Activated T-cell treated with anti-CD3 and anti-CD28 coated beads for 48 hours (primary cell): Measurements from ENCODE around the gene GTF2A1.
"Not testable (repeated sequence)": the region's sequence is repeated elsewhere in the genome, so short reads cannot be mapped to it uniquely, and the experiment has no call there.

Experiments
- DNase-seq: peaks from one replicate; pipeline ENCODE4 v3.0.0-alpha.2; 2020; ENCODE audit warnings: low read depth

Gene GTF2A1

DNA sequence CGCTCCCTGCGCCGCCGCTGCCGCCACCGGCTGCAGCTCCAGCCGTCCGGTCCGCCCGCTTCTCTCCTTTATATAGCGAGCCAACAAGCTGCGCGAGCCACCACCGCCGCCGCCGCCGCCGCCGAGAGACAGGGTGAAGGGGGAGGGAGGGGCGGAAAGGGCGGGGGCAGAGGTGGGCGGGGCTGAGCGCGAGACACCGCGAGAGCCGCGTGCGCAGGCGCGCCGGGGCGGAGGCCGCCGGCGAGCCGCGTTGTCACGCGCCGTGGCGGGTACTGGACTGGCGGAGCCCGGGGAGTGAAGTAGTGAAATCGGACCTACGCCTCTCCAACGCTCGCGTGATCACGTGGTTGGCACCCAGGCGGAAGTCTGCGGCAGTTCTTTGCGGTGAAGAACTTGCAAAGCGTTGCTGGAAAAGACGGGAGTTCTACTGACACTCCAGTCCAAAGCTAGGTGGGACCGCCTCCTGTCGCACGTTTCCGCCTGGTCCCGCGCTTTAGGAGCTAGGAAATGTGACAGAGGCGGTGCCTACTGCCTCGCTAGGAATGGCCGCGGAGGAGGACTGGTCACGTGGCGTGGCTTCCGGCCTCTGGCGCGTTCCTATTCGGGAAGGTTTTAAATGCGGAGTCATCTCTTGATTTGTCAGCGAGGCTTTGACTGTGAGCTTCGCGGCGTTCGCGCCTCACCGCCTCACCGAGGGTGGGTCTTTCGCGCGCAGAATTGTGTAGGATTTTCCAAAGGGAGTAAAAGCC is at the start of gene GTF2A1:
TSS of gene GTF2A1 (minus strand) at position 130 of the 749 bp plus-strand sequence. CDS start 441 bp downstream, outside the sequence.
- DNase-seq = peak; percentile 92

DNA sequence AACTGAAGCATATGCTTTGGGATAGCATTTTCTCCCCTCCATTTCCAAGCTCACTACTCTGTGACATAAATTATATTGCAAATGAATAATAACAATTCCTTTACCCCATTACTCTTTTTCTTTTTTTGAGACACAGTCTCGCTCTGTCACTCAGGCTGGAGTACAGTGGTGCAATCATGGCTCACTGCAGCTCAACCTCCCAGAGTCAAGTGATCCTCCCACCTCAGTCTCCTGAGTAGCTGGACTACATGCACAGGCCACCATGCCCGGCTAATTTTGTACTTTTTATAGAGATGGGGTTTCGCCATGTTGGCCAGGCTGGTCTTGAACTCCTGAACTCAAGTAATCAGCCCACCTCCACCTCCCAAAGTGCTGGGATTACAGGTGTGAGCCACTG is 49.2 kb upstream of the GTF2A1 start:
- no peak for DNase-seq

DNA sequence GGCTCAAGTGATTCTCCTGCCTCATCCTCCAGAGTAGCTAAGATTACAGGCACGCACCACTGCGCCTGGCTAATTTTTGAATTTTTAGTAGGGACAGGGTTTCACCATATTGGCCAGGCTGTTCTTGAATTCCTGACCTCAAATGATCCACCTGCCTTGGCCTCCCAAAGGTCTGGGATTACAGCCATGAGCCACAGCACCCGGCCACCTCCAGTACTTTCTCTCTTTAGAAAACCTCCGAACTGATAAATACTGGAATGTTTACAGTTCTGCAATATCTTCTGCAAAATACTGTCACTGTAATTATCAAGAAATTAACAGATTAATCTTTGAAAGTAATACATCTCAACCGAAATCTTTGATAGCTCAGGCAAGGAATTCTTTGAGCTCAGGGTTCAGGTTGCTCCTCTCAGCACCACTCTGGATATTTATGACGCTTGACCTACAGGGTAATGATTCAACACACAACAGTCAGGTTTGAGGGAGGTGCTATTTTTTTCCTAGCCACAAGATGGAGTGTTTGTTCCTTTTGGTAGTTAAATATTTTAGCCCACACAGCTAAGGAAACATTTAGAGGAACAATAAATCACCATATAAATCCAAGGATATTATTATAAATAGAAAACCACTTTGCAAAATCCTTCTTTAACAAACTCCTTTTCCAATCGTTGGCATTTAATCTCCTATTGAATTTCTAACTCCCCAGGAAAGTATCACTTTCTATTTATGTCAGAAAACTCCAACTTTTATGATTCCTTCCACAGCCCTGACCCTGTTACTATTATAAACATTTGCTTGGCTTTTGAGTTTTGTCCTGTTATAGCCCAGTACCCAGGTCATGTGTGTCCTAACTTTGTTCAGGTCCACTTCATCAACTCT is 48.6 kb upstream of the GTF2A1 start:
- no peak for DNase-seq

GRCh38 chr14:81268016-81268416 is 47.3 kb upstream of the GTF2A1 start:
- no peak for DNase-seq

DNA sequence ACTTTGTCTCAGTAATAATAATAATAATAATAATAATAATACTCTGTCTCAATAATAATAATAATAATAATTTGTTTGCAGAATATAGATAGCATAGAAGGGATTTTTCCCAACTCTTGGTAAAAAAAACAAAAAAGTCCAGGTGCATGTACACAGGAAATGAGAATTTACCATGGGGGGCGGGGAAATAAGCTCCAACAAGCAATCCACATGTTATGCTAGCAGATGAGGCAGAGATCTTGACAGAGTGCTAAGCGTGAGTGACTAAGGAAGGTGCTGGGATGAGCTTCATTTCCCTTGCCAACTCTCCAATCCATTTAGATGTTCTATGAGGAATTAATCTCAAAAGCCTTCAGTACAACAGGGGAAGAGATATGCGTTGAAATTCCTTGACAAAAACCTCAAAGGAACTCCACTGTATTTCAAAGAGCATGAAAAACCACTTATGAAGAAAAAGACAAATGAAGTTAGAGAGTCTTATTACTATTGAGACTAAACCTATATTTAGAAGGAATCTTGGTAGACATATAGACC is 44.9 kb upstream of the GTF2A1 start:
- no peak for DNase-seq

- no peak for DNase-seq
Measured at GRCh38 chr14:81264671-81265070, 43.9 kb upstream of the GTF2A1 start.

GRCh38 chr14:81263777-81264410 is 43.1 kb upstream of the GTF2A1 start:
- no peak for DNase-seq

- DNase-seq = no peak
Measured at GRCh38 chr14:81261176-81261575, 40.4 kb upstream of the GTF2A1 start.

DNA sequence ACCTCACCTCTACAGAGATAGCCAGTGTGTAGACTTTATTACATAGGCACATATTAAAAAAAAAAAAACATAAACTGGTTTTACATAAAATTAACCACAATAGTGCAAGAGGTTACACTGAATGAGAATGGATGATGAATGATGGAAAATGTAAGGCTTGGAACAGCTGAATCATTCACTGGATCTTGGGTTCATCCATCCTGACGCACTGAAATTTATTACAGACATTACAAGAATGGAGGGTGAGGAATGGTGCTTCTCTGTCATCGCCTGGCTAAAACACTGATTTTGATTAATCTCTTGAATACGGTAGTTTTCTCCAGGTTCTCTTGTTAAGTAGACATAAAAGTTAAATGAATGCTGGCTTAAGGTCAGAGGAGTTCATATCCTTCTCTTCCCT is 40.0 kb upstream of the GTF2A1 start:
- DNase-seq = no peak

DNA sequence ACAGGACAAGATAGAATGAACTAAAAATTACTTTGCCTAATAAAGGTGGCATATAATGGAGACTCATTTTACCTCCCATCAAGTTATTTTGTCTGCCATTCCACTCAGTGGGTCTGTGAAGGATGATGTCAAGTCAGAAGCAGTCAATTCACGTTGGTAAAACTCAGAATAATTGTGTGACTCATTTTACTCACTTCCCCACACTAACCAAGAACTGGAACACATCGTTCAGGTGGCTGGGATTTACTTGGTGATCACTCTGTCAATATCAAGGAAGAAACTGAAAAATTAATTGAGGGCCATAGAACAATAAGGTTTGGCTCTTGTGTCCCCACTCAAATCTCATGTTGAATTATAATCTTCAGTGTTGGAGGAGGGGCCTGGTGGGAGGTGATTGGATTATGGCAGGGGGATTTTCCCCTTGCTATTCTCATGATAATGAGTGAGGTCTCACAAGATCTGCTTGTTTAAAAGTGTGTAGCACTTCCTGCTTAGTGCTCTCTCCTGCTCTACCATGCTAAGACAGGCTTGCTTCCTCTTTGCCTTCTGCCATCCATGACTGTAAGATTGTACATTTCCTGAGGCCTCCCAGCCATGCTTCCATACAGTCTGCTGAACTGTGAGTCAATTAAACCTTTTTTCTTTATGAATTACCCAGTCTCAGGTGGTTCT is 35.7 kb upstream of the GTF2A1 start:
- no peak for DNase-seq

DNA sequence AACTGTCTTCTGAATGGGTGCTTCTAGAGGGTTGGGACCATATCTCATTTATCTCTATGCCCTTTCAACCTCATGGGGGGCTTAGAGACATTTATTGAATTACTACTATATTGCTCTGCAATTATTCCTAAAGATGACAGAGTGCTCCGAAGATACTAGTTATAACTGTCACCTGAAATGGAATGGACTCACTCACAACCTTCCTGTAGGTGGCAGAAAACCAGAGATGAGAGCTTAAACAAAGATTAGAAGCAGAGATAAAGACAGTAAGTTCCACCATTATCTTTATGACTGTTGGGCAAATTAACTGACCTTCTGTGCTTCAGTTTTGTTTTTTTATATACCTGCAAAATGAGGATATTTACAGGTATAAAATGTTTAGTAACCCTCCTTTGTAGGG is 31.5 kb upstream of the GTF2A1 start:
- DNase-seq = no peak

DNA sequence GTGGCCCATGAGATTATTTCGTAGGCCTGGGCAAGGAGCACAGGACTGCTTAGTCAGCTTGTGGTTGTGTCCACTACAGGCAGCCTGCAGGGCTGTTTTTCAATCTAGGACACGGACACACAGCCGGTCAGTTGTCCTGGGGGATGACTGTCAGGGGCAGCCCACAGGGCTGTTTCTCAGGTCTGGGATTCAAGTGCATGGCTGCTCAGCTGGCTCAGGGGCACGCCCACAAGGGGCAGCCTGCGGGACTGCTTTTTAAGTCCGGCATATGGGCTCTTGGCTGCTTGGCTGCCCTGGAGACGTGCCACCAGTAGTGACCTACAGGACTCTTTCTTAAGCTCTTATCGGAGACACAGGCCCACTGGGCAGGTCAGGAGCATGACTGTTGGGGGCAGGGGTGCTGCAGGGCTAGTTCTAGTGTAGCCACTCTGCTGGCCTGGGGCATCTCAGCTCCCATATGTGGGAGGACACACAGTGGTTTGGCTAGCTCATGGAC is 26.6 kb upstream of the GTF2A1 start:
- DNase-seq = no peak

- no peak for DNase-seq
Measured at GRCh38 chr14:81246461-81247270, 25.9 kb upstream of the GTF2A1 start.

DNA sequence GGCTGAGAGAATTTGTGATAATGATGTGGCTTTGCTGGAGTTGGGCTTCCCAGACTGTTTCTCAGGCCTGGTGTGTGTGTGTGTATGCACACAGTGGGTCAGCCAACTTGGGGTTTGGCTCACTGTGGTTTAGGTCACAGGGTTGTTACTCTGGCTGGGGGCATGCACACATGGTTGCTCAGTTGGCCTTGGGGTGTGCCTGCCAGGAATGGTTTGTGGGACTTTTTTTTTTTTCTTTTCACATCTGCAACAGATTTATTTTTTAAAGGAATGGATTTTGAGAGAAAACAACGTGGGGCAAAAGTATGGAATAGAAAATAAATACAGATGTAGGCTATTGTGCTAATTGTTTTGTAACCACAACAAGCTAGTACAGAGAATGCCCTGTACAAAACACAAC is 25.0 kb upstream of the GTF2A1 start:
- no peak for DNase-seq

- DNase-seq = not testable (repeated sequence)
Measured at GRCh38 chr14:81244431-81244830, 23.7 kb upstream of the GTF2A1 start.

DNA sequence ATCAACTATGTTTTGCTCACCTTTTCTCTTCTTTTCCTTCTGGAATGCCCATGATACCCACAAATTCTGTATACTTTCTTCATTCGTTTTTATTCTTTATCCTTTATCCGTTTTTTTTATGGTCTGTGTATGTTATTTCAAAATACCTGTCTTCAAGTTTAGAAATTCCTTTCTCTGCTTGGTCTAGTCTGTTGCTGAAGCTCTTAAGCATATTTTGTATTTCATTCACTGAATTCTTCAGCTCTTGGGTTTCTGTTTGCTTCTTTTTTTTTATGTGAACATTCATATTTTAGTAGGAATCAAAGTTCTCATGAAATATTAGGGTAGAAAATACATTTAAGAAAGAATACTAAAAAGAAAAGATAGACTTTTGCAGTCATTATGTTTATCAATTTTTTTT is 22.7 kb upstream of the GTF2A1 start:
- DNase-seq = no peak

GRCh38 chr14:81236849-81237248 is 16.1 kb upstream of the GTF2A1 start:
- not testable (repeated sequence) for DNase-seq

DNA sequence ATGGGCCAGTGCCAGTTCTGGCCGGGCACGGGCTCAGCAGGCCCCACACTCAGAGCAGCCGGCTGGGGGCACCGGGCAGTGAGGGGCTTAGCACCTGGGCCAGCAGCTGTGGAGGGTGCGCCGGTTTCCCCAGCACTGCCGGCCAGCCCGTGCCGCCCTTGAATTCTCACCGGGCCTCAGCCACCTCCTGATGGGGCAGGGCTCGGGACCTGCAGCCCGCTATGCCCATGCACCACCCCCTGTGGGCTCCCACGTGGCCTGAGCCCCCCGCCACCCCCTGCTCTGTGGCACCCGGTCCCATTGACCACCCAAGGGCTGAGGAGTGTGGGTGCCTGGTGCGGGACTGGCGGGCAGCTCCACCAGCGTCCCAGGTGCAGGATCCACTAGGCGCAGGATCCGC is 15.4 kb upstream of the GTF2A1 start:
- no peak for DNase-seq

GRCh38 chr14:81235096-81235495 is 14.3 kb upstream of the GTF2A1 start:
- DNase-seq = no peak

- DNase-seq = no peak
Measured at GRCh38 chr14:81234278-81234677, 13.5 kb upstream of the GTF2A1 start.

DNA sequence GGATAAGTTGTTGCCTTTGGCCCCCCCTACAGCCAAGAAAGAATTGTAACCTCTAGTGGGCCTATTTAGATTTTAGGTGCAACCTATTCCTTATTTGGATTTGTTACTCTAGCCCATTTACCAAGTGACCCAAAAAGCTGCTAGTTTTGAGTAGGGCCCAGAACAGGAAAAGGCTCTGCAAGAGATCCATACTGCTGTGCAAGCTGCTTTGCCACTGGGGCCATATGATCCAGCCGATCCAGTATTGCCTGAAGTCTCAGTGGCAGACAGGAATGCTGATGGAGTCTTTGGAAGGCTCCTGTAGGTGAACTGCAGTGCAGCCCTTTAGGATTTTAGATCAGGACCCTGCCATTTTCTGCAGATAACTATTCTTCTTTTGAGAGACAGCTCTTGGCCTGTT is 12.9 kb upstream of the GTF2A1 start:
- DNase-seq = no peak
